ENCODE results near the gene USH2A.
A peak's percentile ranks its signal among the peaks of the same experiment; 100 is the strongest.

USH2A gene

GRCh38 chr1:215717677-215718426, 705.4 kb downstream of the USH2A start:
- DNase-seq (ENCODE audit: low read depth): no peak
- no peak for TF ChIP-seq CTCF (conservative IDR thresholded peaks at IDR 0.05; ENCODE audit: low read length)
- no peak overlapping the region for H3K4me3 ChIP-seq (ENCODE audit: low read length)

GRCh38 chr1:215710899-215711225, 712.4 kb downstream of the USH2A start:
- no peak overlapping the region for H3K4me3 ChIP-seq (ENCODE audit: low read length)
- DNase-seq (ENCODE audit: low read depth): no peak
- no peak for TF ChIP-seq CTCF (conservative IDR thresholded peaks at IDR 0.05; ENCODE audit: low read length)

- peak; percentile 60 for DNase-seq (ENCODE audit: low read depth)
- H3K4me3 ChIP-seq (ENCODE audit: low read length): no peak overlapping the region
- peak; percentile 70 for TF ChIP-seq CTCF (conservative IDR thresholded peaks at IDR 0.05; ENCODE audit: low read length)
Observed at GRCh38 chr1:215710036-215710898, 713.0 kb downstream of the USH2A start.

- H3K4me3 ChIP-seq (ENCODE audit: low read length): no peak overlapping the region
- no peak for TF ChIP-seq CTCF (conservative IDR thresholded peaks at IDR 0.05; ENCODE audit: low read length)
- peak; percentile 18 for DNase-seq (ENCODE audit: low read depth)
Observed at GRCh38 chr1:215704089-215704860, 719.0 kb downstream of the USH2A start.

GRCh38 chr1:215682232-215682631, 741.0 kb downstream of the USH2A start:
- peak; percentile 19; the same call in 1 of the 2 replicates for TF ChIP-seq CTCF (conservative IDR thresholded peaks at IDR 0.05; ENCODE audit: low read length)
- DNase-seq (ENCODE audit: low read depth): no peak

GRCh38 chr1:215681041-215681440, 742.2 kb downstream of the USH2A start:
- no peak for DNase-seq (ENCODE audit: low read depth)
- TF ChIP-seq CTCF (conservative IDR thresholded peaks at IDR 0.05; ENCODE audit: low read length): no peak
- no peak overlapping the region for H3K4me3 ChIP-seq (ENCODE audit: low read length)

More at GRCh38 chr1:215682232-215682631, 741.0 kb downstream of the USH2A start:
- H3K4me3 ChIP-seq (ENCODE audit: low read length): no peak overlapping the region
